Small intestine (tissue), 7 donors: ENCODE data around the gene OR10A6. TPM values are rescaled to one million over a fixed set of nuclear protein-coding genes. Genes with fewer than 3 reads are reported as not detected.

Experiments used
- DNase-seq, 2 donors: peaks; one replicate each; pipeline versions ENCODE4 v3.0.0 to v3.0.0-alpha.2; 2013
- FAIRE-seq: peaks from 2 replicates; lab custom pipeline; 2012; peaks lifted over from hg19 to GRCh38; lab: Jason Lieb, UNC
- H3K27ac ChIP-seq, 3 donors: one replicate each; pipeline ENCODE4 v1.5.1; 2013; ENCODE audit warnings: low read length in 2 of 3, mild to moderate bottlenecking in 2 of 3, control low read depth in 1 of 3, inconsistent platforms in 1 of 3, low read depth in 1 of 3, moderate library complexity in 1 of 3
- H3K27me3 ChIP-seq, 3 donors: one replicate each; pipeline ENCODE4 v1.6.1; 2013; ENCODE audit warnings: low read length in 3 of 3, inconsistent platforms in 1 of 3; ENCODE audit not compliant: control insufficient read depth in 3 of 3, insufficient read depth in 3 of 3
- H3K36me3 ChIP-seq, 3 donors: one replicate each; pipeline ENCODE4 v1.6.1; 2013; ENCODE audit warnings: low read length in 3 of 3, inconsistent platforms in 1 of 3, low read depth in 1 of 3, mild to moderate bottlenecking in 1 of 3, moderate library complexity in 1 of 3; ENCODE audit not compliant: control insufficient read depth in 3 of 3, insufficient read depth in 2 of 3
- H3K4me1 ChIP-seq, 3 donors: one replicate each; pipeline ENCODE4 v1.6.1; 2013; ENCODE audit warnings: low read length in 2 of 3, inconsistent platforms in 1 of 3, low read depth in 1 of 3, mild to moderate bottlenecking in 1 of 3, moderate library complexity in 1 of 3; ENCODE audit not compliant: control insufficient read depth in 3 of 3, insufficient read depth in 2 of 3
- H3K4me3 ChIP-seq, 3 donors: one replicate each; pipeline ENCODE4 v1.5.1; 2013; ENCODE audit warnings: low read length in 3 of 3, control low read depth in 1 of 3, inconsistent platforms in 1 of 3, low read depth in 1 of 3, mild to moderate bottlenecking in 1 of 3, moderate library complexity in 1 of 3
- H3K9me3 ChIP-seq, 2 donors: one replicate each; pipeline ENCODE4 v1.6.1; 2013; ENCODE audit warnings: low read depth in 1 of 2, low read length in 1 of 2; ENCODE audit not compliant: control insufficient read depth in 2 of 2, insufficient read depth in 1 of 2
- WGBS, 3 donors: extraction: QIAGEN DNeasy Blood & Tissue Kit; methylation state at CpG; one replicate each; pipeline ENCODE4 v1.1.7; 2013; 5-methylcytosine and 5-hydroxymethylcytosine counted together
- polyA plus RNA-seq, 4 donors: library from polyadenylated mRNA; stranded (reverse) in 3 of 4; unstranded in 1 of 4; fragments of 200-250 nt in 3 of 4; fragments of 120-200 nt in 1 of 4; gene quantifications; one replicate each; pipeline versions ENCODE4 v1.2.1 to v1.2.3, GENCODE V29; 2013
- donor health status: healthy with polysubstance abuse.
- donor health status: control.
- donor health status: control.
- donor health status: Bipolar disorder and iron deficiency.
- donor health status: healthy.

Gene OR10A6
- polyA plus RNA-seq, 4 donors: 0.04 TPM; not detected in 3

DNA sequence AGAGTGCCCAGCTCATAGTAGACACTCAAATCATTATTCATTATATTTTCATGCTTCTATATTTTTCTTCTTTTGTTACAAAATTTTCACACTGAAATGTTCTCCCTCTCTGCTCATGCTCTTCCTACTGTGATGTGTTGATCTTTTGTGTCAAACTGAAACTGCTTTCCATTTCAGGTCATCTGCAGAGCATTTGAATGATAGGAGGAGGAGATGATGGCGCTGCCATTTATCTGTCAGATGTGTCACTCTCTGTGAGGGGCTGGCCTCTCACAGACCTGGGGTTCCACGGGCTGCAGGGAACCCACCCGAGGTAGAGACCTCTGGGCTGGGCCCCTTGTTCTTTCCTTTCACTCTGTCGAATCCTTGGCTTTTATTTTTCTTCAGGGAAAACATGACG is 41.1 kb downstream of the OR10A6 start:
- FAIRE-seq: no peak
- Histone ChIP-seq H3K4me3 (no peak overlapping the region), H3K27ac (no peak overlapping the region), H3K4me1 (peaks cover 0 to 16% (median 0%) of the 10 kb centered on the region in 3 donors), H3K9me3 (no peaks in the 10 kb centered on the region), H3K36me3 (no peaks in the 10 kb centered on the region), H3K27me3 (peaks cover 0 to 7% (median 0%) of the 10 kb centered on the region in 3 donors)
- no peak for DNase-seq
- 46 to 59% (median 53%) methylated on average over 5 of the region's 5 CpGs for WGBS, 3 donors

DNA sequence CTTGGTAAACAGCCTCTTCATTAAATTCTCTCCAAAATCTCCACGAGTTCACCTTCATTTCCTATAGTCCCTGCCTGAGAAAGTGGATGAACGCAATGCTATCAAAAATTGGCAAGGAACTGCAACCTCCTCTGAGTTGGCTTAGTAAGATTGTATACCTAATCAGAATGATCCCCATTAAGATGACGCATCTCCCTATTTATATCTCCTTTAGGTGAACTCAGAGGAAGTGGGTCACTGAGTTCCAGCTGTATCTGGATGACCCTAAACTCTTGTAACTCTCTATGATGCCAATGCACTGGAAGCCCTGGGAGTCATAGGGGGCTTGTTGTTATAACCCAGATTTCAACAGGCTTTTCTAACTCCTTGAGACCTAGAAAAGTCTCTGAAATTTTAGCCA is 48.2 kb downstream of the OR10A6 start:
- WGBS, 3 donors: 37 to 56% (median 51%) methylated on average over 3 of the region's 3 CpGs
- no peaks in the 10 kb centered on the region for H3K4me1 ChIP-seq
- H3K27me3 ChIP-seq: no peaks in the 10 kb centered on the region
- no peaks in the 10 kb centered on the region for H3K36me3 ChIP-seq
- DNase-seq (no peak), FAIRE-seq (no peak)
- H3K27ac ChIP-seq: no peak overlapping the region
- H3K9me3 ChIP-seq: no peaks in the 10 kb centered on the region
- no peak overlapping the region for H3K4me3 ChIP-seq

Other genes with a start within 250 kb of the OR10A6 start
- under 1 TPM in 1 of 4 donors, not detected in 3; 0.19 TPM for gene OVCH2, start 224.8 kb downstream of the OR10A6 start, polyA plus RNA-seq
- gene OR5P2, start 134.3 kb downstream of the OR10A6 start, polyA plus RNA-seq: not detected
- gene OR5P3, start 100.4 kb downstream of the OR10A6 start, polyA plus RNA-seq: not detected
- under 1 TPM in 1 of 4 donors, not detected in 3; 0.01 TPM for gene OR10A3, start 10.4 kb upstream of the OR10A6 start, polyA plus RNA-seq
- gene NLRP10, start 34.2 kb upstream of the OR10A6 start, polyA plus RNA-seq: not detected
- 100 to 1,000 TPM; 371 to 530 (median 444) TPM for gene EIF3F, start 56.1 kb upstream of the OR10A6 start, polyA plus RNA-seq
- 1 to 10 TPM in 2 of 4 donors, under 1 TPM in 1, not detected in 1; 0.54 to 8.8 (median 3.5) TPM for gene TUB, start 149.9 kb upstream of the OR10A6 start, polyA plus RNA-seq
- 1 to 10 TPM in 3 of 4 donors, under 1 TPM in 1; 0.45 to 3.7 (median 1.8) TPM for gene RIC3, start 237.8 kb upstream of the OR10A6 start, polyA plus RNA-seq